ENCODE results near the gene ANAPC16.

DNA sequence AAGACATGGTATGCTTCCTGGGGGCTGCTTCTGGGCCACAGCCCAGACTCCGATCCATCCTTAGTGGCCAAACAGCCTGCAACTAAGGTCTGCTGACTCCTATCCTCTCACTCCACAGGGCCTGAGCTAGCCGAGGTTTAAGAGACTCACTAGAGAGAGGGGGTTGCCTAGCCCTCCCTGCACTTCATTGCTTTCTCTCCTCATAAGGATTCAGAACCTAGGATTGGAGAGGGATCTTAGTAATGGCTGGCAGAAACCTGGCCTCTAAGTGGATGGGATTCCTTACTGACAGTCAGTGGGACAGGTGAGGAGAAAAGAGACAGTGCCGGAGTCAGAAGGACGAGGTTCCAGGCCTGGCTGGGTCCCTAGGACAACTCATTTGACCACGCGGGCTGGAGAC, 49.7 kb downstream of the ANAPC16 start:
- TF ChIP-seq EZH2phosphoT487 (IDR thresholded peaks at IDR 0.05; ENCODE audit: unreplicated experiment) (no peak), EZH2 (IDR thresholded peaks at IDR 0.05; ENCODE audit: low read depth, unreplicated experiment) (no peak), POLR2AphosphoS5 (IDR thresholded peaks at IDR 0.05; ENCODE audit: low read depth) (no peak), JUNB (IDR thresholded peaks at IDR 0.05; ENCODE audit: unreplicated experiment) (no peak), ZNF462 (CRISPR knock-in tag; IDR thresholded peaks at IDR 0.05) (no peak), REST (IDR thresholded peaks at IDR 0.05; ENCODE audit: unreplicated experiment) (no peak), STAT1 (IDR thresholded peaks at IDR 0.05; ENCODE audit: unreplicated experiment) (no peak), CREB1 (CRISPR knock-in tag; IDR thresholded peaks at IDR 0.05; ENCODE audit: low read depth) (no peak), ZNF114 (CRISPR knock-in tag; IDR thresholded peaks at IDR 0.05) (no peak), ZNF331 (CRISPR knock-in tag; IDR thresholded peaks at IDR 0.05; ENCODE audit: low read depth) (no peak), ETS1 (IDR thresholded peaks at IDR 0.05) (no peak), NANOG (IDR thresholded peaks at IDR 0.05; ENCODE audit: borderline replicate concordance) (no peak)
- TF ChIP-seq, protein P1, sequence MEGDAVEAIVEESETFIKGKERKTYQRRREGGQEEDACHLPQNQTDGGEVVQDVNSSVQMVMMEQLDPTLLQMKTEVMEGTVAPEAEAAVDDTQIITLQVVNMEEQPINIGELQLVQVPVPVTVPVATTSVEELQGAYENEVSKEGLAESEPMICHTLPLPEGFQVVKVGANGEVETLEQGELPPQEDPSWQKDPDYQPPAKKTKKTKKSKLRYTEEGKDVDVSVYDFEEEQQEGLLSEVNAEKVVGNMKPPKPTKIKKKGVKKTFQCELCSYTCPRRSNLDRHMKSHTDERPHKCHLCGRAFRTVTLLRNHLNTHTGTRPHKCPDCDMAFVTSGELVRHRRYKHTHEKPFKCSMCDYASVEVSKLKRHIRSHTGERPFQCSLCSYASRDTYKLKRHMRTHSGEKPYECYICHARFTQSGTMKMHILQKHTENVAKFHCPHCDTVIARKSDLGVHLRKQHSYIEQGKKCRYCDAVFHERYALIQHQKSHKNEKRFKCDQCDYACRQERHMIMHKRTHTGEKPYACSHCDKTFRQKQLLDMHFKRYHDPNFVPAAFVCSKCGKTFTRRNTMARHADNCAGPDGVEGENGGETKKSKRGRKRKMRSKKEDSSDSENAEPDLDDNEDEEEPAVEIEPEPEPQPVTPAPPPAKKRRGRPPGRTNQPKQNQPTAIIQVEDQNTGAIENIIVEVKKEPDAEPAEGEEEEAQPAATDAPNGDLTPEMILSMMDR (conservative IDR thresholded peaks at IDR 0.05; ENCODE audit: low read depth in 2 of 2), result no peak

All from GM23338 (cell line).